ENCODE measurements around the gene CBFB. TPM values are rescaled to one million over a fixed set of nuclear protein-coding genes. Genes with fewer than 3 reads are reported as not detected.
A peak's percentile ranks its signal among the peaks of the same experiment; 100 is the strongest.

The CBFB gene
- total and polyA plus RNA-seq, 11 donors, result 11.3 to 53.6 (median 28.1) TPM

- WGBS, 4 donors, result 76 to 83% (median 79%) methylated on average over 4 of the region's 4 CpGs
- Histone ChIP-seq H3K36me3 (peaks cover 0 to 15% (median 3%) of the 10 kb centered on the region in 9 donors), H3K27me3 (no peaks in the 10 kb centered on the region), H3K27ac (no peak overlapping the region), H3K9me3 (no peaks in the 10 kb centered on the region), H3K4me1 (peaks cover 0 to 62% (median 25%) of the 10 kb centered on the region in 12 donors), H3K4me3 (peak overlapping the region in 1 of 12 donors; percentile 6)
- TF ChIP-seq POLR2A (IDR thresholded peaks at IDR 0.05) (no peak), CTCF (IDR thresholded peaks at IDR 0.05) (no peak)
- ATAC-seq (no peak), DNase-seq (no peak)
- intact Hi-C loops (cut with DNase I), result loop anchor here in 3 of 10 donors (5.0 to 10.0 kb wide), 3 partner anchors 63 to 85 kb away; partner anchors contain the start of genes CBFB (in 1 of the 3) and NOL3 (in 1 of the 3)
These were observed 83.0 kb downstream of the CBFB start for GRCh38 chr16:67111951-67112444.

GRCh38 chr16:67112591-67113399 is 83.8 kb downstream of the CBFB start:
- intact Hi-C loops (cut with DNase I), result loop anchor here in 3 of 10 donors (5.0 to 10.0 kb wide), 3 partner anchors 62 to 85 kb away; partner anchors contain the start of genes CBFB (in 1 of the 3) and NOL3 (in 1 of the 3)
- Histone ChIP-seq H3K4me1 (peaks cover 0 to 68% (median 25%) of the 10 kb centered on the region in 12 donors), H3K27me3 (no peaks in the 10 kb centered on the region), H3K9me3 (no peaks in the 10 kb centered on the region), H3K27ac (no peak overlapping the region), H3K4me3 (no peak overlapping the region), H3K36me3 (peaks cover 0 to 15% (median 3%) of the 10 kb centered on the region in 9 donors)
- DNase-seq (no peak), ATAC-seq (no peak)
- TF ChIP-seq POLR2A (IDR thresholded peaks at IDR 0.05) (no peak), CTCF (IDR thresholded peaks at IDR 0.05) (no peak)
- 71 to 77% (median 75%) methylated on average over 4 of the region's 4 CpGs for WGBS, 4 donors

- no peak overlapping the region for H3K27ac ChIP-seq
- no peak overlapping the region for H3K4me3 ChIP-seq
- 84 to 87% (median 86%) methylated on average over 2 of the region's 2 CpGs for WGBS, 4 donors
- H3K36me3 ChIP-seq, result peaks cover 0 to 21% (median 4%) of the 10 kb centered on the region in 9 donors
- H3K27me3 ChIP-seq, result no peaks in the 10 kb centered on the region
- H3K4me1 ChIP-seq, result peaks cover 0 to 59% (median 20%) of the 10 kb centered on the region in 12 donors
- no peak for ATAC-seq
- no peaks in the 10 kb centered on the region for H3K9me3 ChIP-seq
- intact Hi-C loops (cut with DNase I), result loop anchor here in 3 of 10 donors (5.0 to 10.0 kb wide), 3 partner anchors 60 to 87 kb away; partner anchors contain the start of genes CBFB (in 1 of the 3) and NOL3 (in 1 of the 3)
- no peak for TF ChIP-seq POLR2A (IDR thresholded peaks at IDR 0.05)
- no peak for TF ChIP-seq CTCF (IDR thresholded peaks at IDR 0.05)
- DNase-seq, result no peak
These were observed 85.8 kb downstream of the CBFB start for GRCh38 chr16:67114793-67115192.

GRCh38 chr16:67115639-67116038 is 86.7 kb downstream of the CBFB start:
- no peak overlapping the region for H3K4me3 ChIP-seq
- DNase-seq (no peak), ATAC-seq (no peak)
- no peak overlapping the region for H3K27ac ChIP-seq
- 86 to 95% (median 87%) methylated on average over 7 of the region's 7 CpGs for WGBS, 4 donors
- no peaks in the 10 kb centered on the region for H3K27me3 ChIP-seq
- peaks cover 0 to 30% (median 12%) of the 10 kb centered on the region in 9 donors for H3K36me3 ChIP-seq
- intact Hi-C loops (cut with DNase I), result loop anchor here in 2 of 10 donors (10.0 kb wide), 2 partner anchors 59 to 81 kb away; partner anchors contain the start of gene NOL3 (in 1 of the 2)
- no peaks in the 10 kb centered on the region for H3K9me3 ChIP-seq
- H3K4me1 ChIP-seq, result peaks cover 0 to 56% (median 15%) of the 10 kb centered on the region in 12 donors
- no peak for TF ChIP-seq POLR2A (IDR thresholded peaks at IDR 0.05)
- no peak for TF ChIP-seq CTCF (IDR thresholded peaks at IDR 0.05)
